Muscle layer of duodenum (tissue), 2 donors: ENCODE results near the gene KLKB1.

Source experiments
- H3K27ac ChIP-seq: one replicate; pipeline ENCODE4 v1.7.0; 2013; ENCODE audit warnings: mild to moderate bottlenecking, low read length
- H3K27me3 ChIP-seq: one replicate; pipeline ENCODE4 v1.7.0; 2013; ENCODE audit warnings: low read depth, mild to moderate bottlenecking, control low read depth, low read length
- H3K36me3 ChIP-seq, 2 donors: one replicate each; pipeline ENCODE4 v1.7.0; 2013; ENCODE audit warnings: low read length in 2 of 2, control low read depth in 1 of 2, mild to moderate bottlenecking in 1 of 2; ENCODE audit not compliant: insufficient read depth in 2 of 2, control insufficient read depth in 1 of 2
- H3K4me1 ChIP-seq, 2 donors: one replicate each; pipeline ENCODE4 v1.7.0; 2013; ENCODE audit warnings: low read length in 2 of 2, mild to moderate bottlenecking in 2 of 2, control low read depth in 1 of 2, moderate library complexity in 1 of 2; ENCODE audit not compliant: insufficient read depth in 2 of 2, control insufficient read depth in 1 of 2
- H3K4me3 ChIP-seq, 2 donors: one replicate each; pipeline ENCODE4 v1.7.0; 2013; ENCODE audit warnings: low read length in 2 of 2, low read depth in 1 of 2, mild to moderate bottlenecking in 1 of 2
- H3K9me3 ChIP-seq, 2 donors: one replicate each; pipeline ENCODE4 v1.7.0; 2013; ENCODE audit warnings: low read length in 2 of 2, control low read depth in 1 of 2, mild to moderate bottlenecking in 1 of 2; ENCODE audit not compliant: control insufficient read depth in 1 of 2
- donor health status: healthy.

Gene KLKB1

GRCh38 chr4:186201535-186202230 is 25.6 kb upstream of the KLKB1 start:
- Histone ChIP-seq H3K9me3 (no peaks in the 10 kb centered on the region), H3K4me3 (no peak overlapping the region), H3K27ac (no peak overlapping the region), H3K4me1 (no peaks in the 10 kb centered on the region), H3K27me3 (no peaks in the 10 kb centered on the region), H3K36me3 (peaks cover 0 to 9% of the 10 kb centered on the region in 2 donors)

GRCh38 chr4:186202490-186203140 is 24.7 kb upstream of the KLKB1 start:
- H3K36me3 ChIP-seq = peaks cover 0 to 9% of the 10 kb centered on the region in 2 donors
- H3K4me3 ChIP-seq = no peak overlapping the region
- H3K9me3 ChIP-seq = no peaks in the 10 kb centered on the region
- no peaks in the 10 kb centered on the region for H3K27me3 ChIP-seq
- no peaks in the 10 kb centered on the region for H3K4me1 ChIP-seq
- no peak overlapping the region for H3K27ac ChIP-seq

GRCh38 chr4:186203406-186203805 is 23.9 kb upstream of the KLKB1 start:
- Histone ChIP-seq H3K4me1 (no peaks in the 10 kb centered on the region), H3K36me3 (peaks cover 0 to 2% of the 10 kb centered on the region in 2 donors), H3K27ac (peak overlapping the region; percentile 14), H3K4me3 (peak overlapping the region in 1 of 2 donors; percentile 14), H3K9me3 (no peaks in the 10 kb centered on the region), H3K27me3 (no peaks in the 10 kb centered on the region)

- peak overlapping the region; percentile 14 for H3K27ac ChIP-seq
- H3K9me3 ChIP-seq = no peaks in the 10 kb centered on the region
- H3K36me3 ChIP-seq = peaks cover 4% of the 10 kb centered on the region in 2 donors
- H3K27me3 ChIP-seq = no peaks in the 10 kb centered on the region
- H3K4me1 ChIP-seq = no peaks in the 10 kb centered on the region
- peak overlapping the region in 1 of 2 donors; percentile 41 for H3K4me3 ChIP-seq
These were observed 23.2 kb upstream of the KLKB1 start for GRCh38 chr4:186204103-186204559.

- Histone ChIP-seq H3K27me3 (no peaks in the 10 kb centered on the region), H3K27ac (no peak overlapping the region), H3K36me3 (peaks cover 10% of the 10 kb centered on the region in 2 donors), H3K9me3 (no peaks in the 10 kb centered on the region), H3K4me1 (no peaks in the 10 kb centered on the region), H3K4me3 (peak overlapping the region in 1 of 2 donors; percentile 41)
These were observed 22.6 kb upstream of the KLKB1 start for GRCh38 chr4:186204686-186205085.

GRCh38 chr4:186205156-186205555 is 22.2 kb upstream of the KLKB1 start:
- H3K4me1 ChIP-seq = no peaks in the 10 kb centered on the region
- H3K27me3 ChIP-seq = no peaks in the 10 kb centered on the region
- peaks cover 14 to 15% of the 10 kb centered on the region in 2 donors for H3K36me3 ChIP-seq
- H3K27ac ChIP-seq = no peak overlapping the region
- H3K4me3 ChIP-seq = no peak overlapping the region
- H3K9me3 ChIP-seq = no peaks in the 10 kb centered on the region

- Histone ChIP-seq H3K36me3 (no peaks in the 10 kb centered on the region), H3K27ac (no peak overlapping the region), H3K4me3 (no peak overlapping the region), H3K4me1 (no peaks in the 10 kb centered on the region), H3K27me3 (no peaks in the 10 kb centered on the region), H3K9me3 (no peaks in the 10 kb centered on the region)
These were observed 10.8 kb upstream of the KLKB1 start for GRCh38 chr4:186216465-186217024.

- H3K4me1 ChIP-seq = no peaks in the 10 kb centered on the region
- H3K4me3 ChIP-seq = no peak overlapping the region
- no peaks in the 10 kb centered on the region for H3K9me3 ChIP-seq
- no peak overlapping the region for H3K27ac ChIP-seq
- no peaks in the 10 kb centered on the region for H3K36me3 ChIP-seq
- no peaks in the 10 kb centered on the region for H3K27me3 ChIP-seq
These were observed 9.5 kb upstream of the KLKB1 start for GRCh38 chr4:186217733-186218293.

GRCh38 chr4:186221624-186222023 is 5.7 kb upstream of the KLKB1 start:
- Histone ChIP-seq H3K4me1 (no peaks in the 10 kb centered on the region), H3K36me3 (no peaks in the 10 kb centered on the region), H3K27ac (no peak overlapping the region), H3K4me3 (no peak overlapping the region), H3K9me3 (peaks cover 0 to 6% of the 10 kb centered on the region in 2 donors), H3K27me3 (no peaks in the 10 kb centered on the region)

- Histone ChIP-seq H3K36me3 (no peaks in the 10 kb centered on the region), H3K9me3 (peaks cover 0 to 6% of the 10 kb centered on the region in 2 donors), H3K4me3 (no peak overlapping the region), H3K27ac (no peak overlapping the region), H3K4me1 (no peaks in the 10 kb centered on the region), H3K27me3 (no peaks in the 10 kb centered on the region)
These were observed 1.5 kb upstream of the KLKB1 start for GRCh38 chr4:186225848-186226247.

GRCh38 chr4:186226521-186227189 is 652 bp upstream of the KLKB1 start:
- H3K36me3 ChIP-seq = no peaks in the 10 kb centered on the region
- no peaks in the 10 kb centered on the region for H3K27me3 ChIP-seq
- H3K4me3 ChIP-seq = no peak overlapping the region
- H3K27ac ChIP-seq = no peak overlapping the region
- peaks cover 0 to 6% of the 10 kb centered on the region in 2 donors for H3K9me3 ChIP-seq
- H3K4me1 ChIP-seq = no peaks in the 10 kb centered on the region
